ENCODE results near the gene NISCH. TPM values are rescaled to one million over a fixed set of nuclear protein-coding genes. Genes with fewer than 3 reads are reported as not detected.

The NISCH gene
- total RNA-seq, 3 donors from 2014 or later (not counting 1 experiment from before 2014, with no cell fraction given) = 162 to 191 (median 175) TPM

GRCh38 chr3:52454250-52454937 is 1.0 kb upstream of the NISCH start:
- Mint-ChIP-seq H3K27ac (peak overlapping the region; percentile 95 to 96), H3K4me3 (peak overlapping the region; percentile 96), H3K27me3 (ENCODE audit: low read depth in 2 of 2) (no peaks in the 10 kb centered on the region), H3K4me1 (peaks cover 45 to 50% of the 10 kb centered on the region in 2 donors), H3K9me3 (no peaks in the 10 kb centered on the region), H3K36me3 (no peaks in the 10 kb centered on the region)
- ATAC-seq (no peak), DNase-seq (peak in 1 of 2 donors; percentile 29)
- WGBS (ENCODE audit: insufficient coverage) = 65% methylated on average over 8 of the region's 8 CpGs
- H3K9me3 ChIP-seq (ENCODE audit: control insufficient read depth, insufficient read depth, low read length) = no peaks in the 10 kb centered on the region
- H3K27ac ChIP-seq (ENCODE audit: low read length) = peak overlapping the region; percentile 88
- H3K4me3 ChIP-seq (ENCODE audit: low read length) = peak overlapping the region; percentile 59
- peaks cover 48% of the 10 kb centered on the region for H3K4me1 ChIP-seq (ENCODE audit: control insufficient read depth, insufficient read depth, low read length)
- H3K36me3 ChIP-seq (ENCODE audit: control insufficient read depth, insufficient read depth, low read length) = peaks cover 3% of the 10 kb centered on the region
- intact Hi-C loops (cut with micrococcal nuclease) = no loop called here
- H3K27me3 ChIP-seq (ENCODE audit: control insufficient read depth, insufficient read depth, low read length) = no peaks in the 10 kb centered on the region
- TF ChIP-seq CTCF (IDR thresholded peaks at IDR 0.05) = no peak

GRCh38 chr3:52454938-52455282 is 494 bp upstream of the NISCH start:
- peak overlapping the region; percentile 95 to 96 for H3K27ac Mint-ChIP-seq
- Histone ChIP-seq H3K4me3 (ENCODE audit: low read length) (peak overlapping the region; percentile 59), H3K9me3 (ENCODE audit: control insufficient read depth, insufficient read depth, low read length) (no peaks in the 10 kb centered on the region), H3K27ac (ENCODE audit: low read length) (peak overlapping the region; percentile 88), H3K4me1 (ENCODE audit: control insufficient read depth, insufficient read depth, low read length) (peaks cover 52% of the 10 kb centered on the region), H3K36me3 (ENCODE audit: control insufficient read depth, insufficient read depth, low read length) (peaks cover 3% of the 10 kb centered on the region), H3K27me3 (ENCODE audit: control insufficient read depth, insufficient read depth, low read length) (no peaks in the 10 kb centered on the region)
- DNase-seq (no peak), ATAC-seq (no peak)
- no peaks in the 10 kb centered on the region for H3K36me3 Mint-ChIP-seq
- peak overlapping the region; percentile 96 for H3K4me3 Mint-ChIP-seq
- intact Hi-C loops (cut with micrococcal nuclease) = loop anchor here (5.0 kb wide), 1 partner anchor 82 kb away; the partner anchor contains the start of gene UQCC5
- TF ChIP-seq CTCF (IDR thresholded peaks at IDR 0.05) = no peak
- H3K9me3 Mint-ChIP-seq = no peaks in the 10 kb centered on the region
- 55% methylated on average over 11 of the region's 11 CpGs for WGBS (ENCODE audit: insufficient coverage)
- peaks cover 46 to 50% of the 10 kb centered on the region in 2 donors for H3K4me1 Mint-ChIP-seq
- H3K27me3 Mint-ChIP-seq (ENCODE audit: low read depth in 2 of 2) = no peaks in the 10 kb centered on the region

- H3K27me3 Mint-ChIP-seq (ENCODE audit: low read depth in 2 of 2) = no peaks in the 10 kb centered on the region
- no peaks in the 10 kb centered on the region for H3K36me3 Mint-ChIP-seq
- H3K27me3 ChIP-seq (ENCODE audit: control insufficient read depth, insufficient read depth, low read length) = no peaks in the 10 kb centered on the region
- intact Hi-C loops (cut with micrococcal nuclease) = loop anchor here (5.0 kb wide), 1 partner anchor 81 kb away; the partner anchor contains the start of gene UQCC5
- WGBS (ENCODE audit: insufficient coverage) = 37% methylated on average over 11 of the region's 13 CpGs
- no peaks in the 10 kb centered on the region for H3K9me3 Mint-ChIP-seq
- peaks cover 46 to 50% of the 10 kb centered on the region in 2 donors for H3K4me1 Mint-ChIP-seq
- peaks cover 52% of the 10 kb centered on the region for H3K4me1 ChIP-seq (ENCODE audit: control insufficient read depth, insufficient read depth, low read length)
- H3K4me3 ChIP-seq (ENCODE audit: low read length) = peak overlapping the region; percentile 93
- no peaks in the 10 kb centered on the region for H3K9me3 ChIP-seq (ENCODE audit: control insufficient read depth, insufficient read depth, low read length)
- DNase-seq (peak in 1 of 2 donors; percentile 35), ATAC-seq (no peak)
- peak overlapping the region; percentile 95 to 96 for H3K27ac Mint-ChIP-seq
- peaks cover 8% of the 10 kb centered on the region for H3K36me3 ChIP-seq (ENCODE audit: control insufficient read depth, insufficient read depth, low read length)
- TF ChIP-seq CTCF (IDR thresholded peaks at IDR 0.05) = no peak
- H3K27ac ChIP-seq (ENCODE audit: low read length) = peak overlapping the region; percentile 90
- H3K4me3 Mint-ChIP-seq = peak overlapping the region; percentile 96
Measured at GRCh38 chr3:52456169-52456799, 880 bp downstream of the NISCH start.

All from natural killer cell (primary cell).